Measurements from ENCODE around the gene KRTAP20-4. TPM values are rescaled to one million over a fixed set of nuclear protein-coding genes. Genes with fewer than 3 reads are reported as not detected.

The KRTAP20-4 gene
- total and polyA plus RNA-seq, 10 of the 15 experiments (the other 5 are each of a cell fraction or from before 2014, with no cell fraction given): not detected

GRCh38 chr21:30580132-30580531, 40.3 kb upstream of the KRTAP20-4 start (continued):
- no peak for TF ChIP-seq POLR2AphosphoS2 (IDR thresholded peaks at IDR 0.05; ENCODE audit: low read depth, low read length)
- no peak for TF ChIP-seq YY1 (IDR thresholded peaks at IDR 0.05; ENCODE audit: low read depth, low read length)
- TF ChIP-seq FOXM1 (IDR thresholded peaks at IDR 0.05; ENCODE audit: low read depth, low read length): no peak
- TF ChIP-seq SMAD1 (IDR thresholded peaks at IDR 0.05; ENCODE audit: low read depth, partially characterized antibody): no peak

- TF ChIP-seq NR2F1 (conservative IDR thresholded peaks at IDR 0.05) (peak; percentile 83), MTA2 (IDR thresholded peaks at IDR 0.05; ENCODE audit: low read depth) (peak; percentile 79), MEF2A (IDR thresholded peaks at IDR 0.05; ENCODE audit: insufficient read depth, low read depth, low read length) (no peak)
- RAD21 ChIA-PET (ENCODE audit: unreplicated experiment): no interaction called here
- no peaks in the 10 kb centered on the region for H3K36me3 ChIP-seq (ENCODE audit: control insufficient read depth in 2 of 2, insufficient read depth in 2 of 2, low read length in 1 of 2)
- in situ Hi-C loops (cut with MboI) (no loop called here), intact Hi-C loops (cut with micrococcal nuclease; ENCODE audit: unreplicated experiment) (no loop called here)
- no peak overlapping the region for H2AFZ ChIP-seq (ENCODE audit: control insufficient read depth, low read depth, low read length)
- no peak overlapping the region for H3K27ac ChIP-seq (ENCODE audit: control insufficient read depth, insufficient read depth)
- 0% methylated on average over 1 of the region's 1 CpG for whole genome bisulfite sequencing (ENCODE audit: insufficient coverage, insufficient replicate concordance, low lambda C conversion rate, missing lambda C conversion rate)
- no peaks in the 10 kb centered on the region for H3K79me2 ChIP-seq (ENCODE audit: control insufficient read depth, insufficient read depth, low read length)
- H3K27me3 ChIP-seq (replicated peaks in 1 of 2; ENCODE audit: control insufficient read depth in 2 of 2, insufficient read depth in 2 of 2, low read length in 1 of 2): no peaks in the 10 kb centered on the region
- H3K4me1 ChIP-seq (ENCODE audit: control insufficient read depth, insufficient read depth, low read length): no peaks in the 10 kb centered on the region
- no peak overlapping the region for H3K4me3 ChIP-seq
- no TSS peak for BruUV-seq (replicated peaks)
- SMC1A ChIA-PET (ENCODE audit: uncharacterized antibody, unreplicated experiment): no interaction called here
- H4K20me1 ChIP-seq (ENCODE audit: control insufficient read depth, insufficient read depth): no peaks in the 10 kb centered on the region
- CTCF ChIA-PET: interaction anchor here (0.7 kb wide), 1 partner anchor 11 kb away, joined by 3 read pairs; no protein-coding TSS in a partner anchor
- no peak for FAIRE-seq
- H3K4me2 ChIP-seq (ENCODE audit: control insufficient read depth, insufficient read depth): no peak overlapping the region
- POLR2A ChIA-PET: no interaction called here
- ATAC-seq: no peak
- DNase-seq (ENCODE audit: low read depth, low spot score): no peak
- H3K9me3 ChIP-seq (replicated peaks; ENCODE audit: control insufficient read depth, insufficient read depth, low read length): no peaks in the 10 kb centered on the region
- H3K9ac ChIP-seq (ENCODE audit: control insufficient read depth, insufficient read depth, low read length): no peak overlapping the region
Measured at GRCh38 chr21:30582870-30583269, 37.6 kb upstream of the KRTAP20-4 start.

GRCh38 chr21:30590297-30590696, 30.1 kb upstream of the KRTAP20-4 start, which contains the start of gene KRTAP22-2:
Gene KRTAP22-2 (minus strand): TSS chr21:30590397.
- H3K27me3 ChIP-seq (replicated peaks in 1 of 2; ENCODE audit: control insufficient read depth in 2 of 2, insufficient read depth in 2 of 2, low read length in 1 of 2): no peaks in the 10 kb centered on the region
- H3K4me1 ChIP-seq (ENCODE audit: control insufficient read depth, insufficient read depth, low read length): no peaks in the 10 kb centered on the region
- intact Hi-C loops (cut with micrococcal nuclease; ENCODE audit: unreplicated experiment) (no loop called here), in situ Hi-C loops (cut with MboI) (no loop called here)
- no peaks in the 10 kb centered on the region for H4K20me1 ChIP-seq (ENCODE audit: control insufficient read depth, insufficient read depth)
- ChIA-PET CTCF (no interaction called here), RAD21 (ENCODE audit: unreplicated experiment) (no interaction called here), SMC1A (ENCODE audit: uncharacterized antibody, unreplicated experiment) (interaction anchor here (0.9 to 1.3 kb wide), 2 partner anchors 13 to 130 kb away, joined by 3 to 4 read pairs; no protein-coding TSS in a partner anchor), POLR2A (no interaction called here)
- H3K4me3 ChIP-seq: no peak within 1 kb of the TSS
- no TSS peak for BruUV-seq (replicated peaks)
- H3K36me3 ChIP-seq (ENCODE audit: control insufficient read depth in 2 of 2, insufficient read depth in 2 of 2, low read length in 1 of 2): no peaks in the 10 kb centered on the region
- H3K9me3 ChIP-seq (replicated peaks; ENCODE audit: control insufficient read depth, insufficient read depth, low read length): no peaks in the 10 kb centered on the region
- H3K27ac ChIP-seq (ENCODE audit: control insufficient read depth, insufficient read depth): no peak within 1 kb of the TSS
- H2AFZ ChIP-seq (ENCODE audit: control insufficient read depth, low read depth, low read length): no peak within 1 kb of the TSS
- H3K9ac ChIP-seq (ENCODE audit: control insufficient read depth, insufficient read depth, low read length): no peak within 1 kb of the TSS
- DNase-seq (ENCODE audit: low read depth, low spot score) (no peak), ATAC-seq (no peak), FAIRE-seq (no peak)
- H3K4me2 ChIP-seq (ENCODE audit: control insufficient read depth, insufficient read depth): no peak within 1 kb of the TSS
- H3K79me2 ChIP-seq (ENCODE audit: control insufficient read depth, insufficient read depth, low read length): no peaks in the 10 kb centered on the region
- TF ChIP-seq IRF3 (IDR thresholded peaks at IDR 0.05) (no peak), FOXK2 (IDR thresholded peaks at IDR 0.05) (no peak), ZBTB11 (CRISPR knock-in tag; IDR thresholded peaks at IDR 0.05) (no peak), TCF12 (IDR thresholded peaks at IDR 0.05; ENCODE audit: low read depth, low read length) (no peak), NFXL1 (IDR thresholded peaks at IDR 0.05; ENCODE audit: borderline replicate concordance) (no peak), NR2C2 (IDR thresholded peaks at IDR 0.05; ENCODE audit: borderline replicate concordance, control insufficient read depth, insufficient read length, low read depth) (no peak), BHLHE40 (IDR thresholded peaks at IDR 0.05; ENCODE audit: borderline replicate concordance in 1 of 2, low read depth in 2 of 2, low read length in 1 of 2) (no peak)
